OCI-LY7 (cell line): Measurements from ENCODE around the gene GOLGA8K.
"Not testable (repeated sequence)": the region's sequence is repeated elsewhere in the genome, so short reads cannot be mapped to it uniquely, and the experiment has no call there.

ENCODE experiments used
- CTCF ChIP-seq: fragments of 200-600 bp; sonication (generic); conservative IDR thresholded peaks from 2 replicates; pipeline ENCODE4 v1.5.1; 2014; ENCODE audit warnings: mild to moderate bottlenecking, antibody characterized with exemption, low read length, moderate library complexity, mixed read lengths
- EZH2phosphoT487 ChIP-seq: fragments of 200-600 bp; sonication (generic); IDR thresholded peaks from 2 replicates; pipeline ENCODE4 v1.6.1; 2018; ENCODE audit warnings: low read depth, borderline replicate concordance, mild to moderate bottlenecking, mixed run types, antibody characterized with exemption, low read length, moderate library complexity, mixed read lengths

GRCh38 chr15:32396522-32396921 is 6.6 kb downstream of the GOLGA8K start:
- not testable (repeated sequence) for TF ChIP-seq CTCF, EZH2phosphoT487
